Neural cell (in vitro differentiated cells): Measurements from ENCODE around the gene TNFRSF13B. TPM values are rescaled to one million over a fixed set of nuclear protein-coding genes. Genes with fewer than 3 reads are reported as not detected.

Experiments used
- H2AFZ ChIP-seq: fragments of 200-600, 300-800 bp; sonication (generic), shearing (Covaris generic); 2 replicates; pipeline ENCODE4 v1.6.0; 2014; ENCODE audit warnings: low read depth, mild to moderate bottlenecking, antibody characterized with exemption, low read length, moderate library complexity
- H3F3A ChIP-seq: fragments of 200-600 bp; shearing (Covaris generic); 2 replicates; pipeline ENCODE4 v1.6.1; 2016; ENCODE audit warnings: mild to moderate bottlenecking, moderate library complexity, mixed read lengths, antibody characterized with exemption, low read length; ENCODE audit not compliant: insufficient read depth, poor library complexity, severe bottlenecking
- H3K27ac ChIP-seq: fragments of 200-600, 300-800 bp; sonication (generic), shearing (Covaris generic); 2 replicates; pipeline ENCODE4 v1.5.1; 2014; ENCODE audit warnings: mild to moderate bottlenecking, low read length, moderate library complexity
- H3K27me3 ChIP-seq: fragments of 300-800, 200-600 bp; sonication (generic), shearing (Covaris generic); 2 replicates; pipeline ENCODE4 v1.6.0; 2014; ENCODE audit warnings: mild to moderate bottlenecking, low read depth, low read length, moderate library complexity; ENCODE audit not compliant: insufficient read depth
- H3K36me3 ChIP-seq: fragments of 300-800, 200-600 bp; sonication (generic), shearing (Covaris generic); 2 replicates; pipeline ENCODE4 v1.5.1; 2014; ENCODE audit warnings: mild to moderate bottlenecking, antibody characterized with exemption, low read length, moderate library complexity; ENCODE audit not compliant: insufficient read depth
- H3K4me2 ChIP-seq: fragments of 300-800, 200-600 bp; sonication (generic), shearing (Covaris generic); 2 replicates; pipeline ENCODE4 v1.6.0; 2014; ENCODE audit warnings: mild to moderate bottlenecking, low read length
- H3K4me3 ChIP-seq: fragments of 300-800, 200-600 bp; sonication (generic), shearing (Covaris generic); 2 replicates; pipeline ENCODE4 v1.5.1; 2014; ENCODE audit warnings: mild to moderate bottlenecking, low read length, moderate library complexity
- H3K79me2 ChIP-seq: fragments of 200-600 bp; shearing (Covaris generic); replicated peaks from 2 replicates; pipeline ENCODE4 v1.6.0; 2014; ENCODE audit warnings: mild to moderate bottlenecking, low read length, moderate library complexity; ENCODE audit not compliant: insufficient read depth
- H3K9ac ChIP-seq: fragments of 300-800, 200-600 bp; sonication (generic), shearing (Covaris generic); 2 replicates; pipeline ENCODE4 v1.6.1; 2016; ENCODE audit warnings: mild to moderate bottlenecking, low read length, mixed read lengths
- H3K9me2 ChIP-seq: fragments of 200-600 bp; shearing (Covaris generic); 2 replicates; pipeline ENCODE4 v1.6.1; 2016; ENCODE audit warnings: mild to moderate bottlenecking, low read length, mixed read lengths; ENCODE audit not compliant: insufficient read depth
- H3K9me3 ChIP-seq: fragments of 200-600, 300-800 bp; sonication (generic), shearing (Covaris generic); 2 replicates; pipeline ENCODE4 v1.6.1; 2016; ENCODE audit warnings: mild to moderate bottlenecking, mixed run types, low read length, moderate library complexity, mixed read lengths
- H4K20me1 ChIP-seq: fragments of 200-600 bp; shearing (Covaris generic); 2 replicates; pipeline ENCODE4 v1.6.1; 2016; ENCODE audit warnings: mild to moderate bottlenecking, mixed run types; ENCODE audit not compliant: insufficient read depth
- CTCF ChIP-seq: fragments of 450-650 bp; IDR thresholded peaks from 2 replicates; pipeline ENCODE4 v1.5.1; 2014; ENCODE audit warnings: antibody characterized with exemption, mild to moderate bottlenecking, moderate library complexity; ENCODE audit not compliant: poor library complexity, severe bottlenecking
- EP300 ChIP-seq: fragments of 450-650 bp; conservative IDR thresholded peaks from 2 replicates; pipeline ENCODE4 v1.6.1; 2014; ENCODE audit warnings: antibody characterized with exemption, mild to moderate bottlenecking, moderate library complexity; ENCODE audit not compliant: poor library complexity, severe bottlenecking
- EZH2 ChIP-seq: fragments of 200-600, 300-800 bp; shearing (Covaris generic), sonication (generic); IDR thresholded peaks from 2 replicates; pipeline ENCODE4 v1.6.1; 2014; ENCODE audit warnings: antibody characterized with exemption, low read length, borderline replicate concordance, mild to moderate bottlenecking; ENCODE audit not compliant: insufficient read depth, poor library complexity, severe bottlenecking
- MXI1 ChIP-seq: fragments of 450-650 bp; conservative IDR thresholded peaks from 2 replicates; pipeline ENCODE4 v1.6.1; 2014; ENCODE audit warnings: antibody characterized with exemption, mild to moderate bottlenecking; ENCODE audit not compliant: poor library complexity, severe bottlenecking
- POLR2AphosphoS5 ChIP-seq: IDR thresholded peaks from 2 replicates; pipeline ENCODE4 v1.6.1; 2012
- RAD21 ChIP-seq: fragments of 450-650 bp; conservative IDR thresholded peaks from 2 replicates; pipeline ENCODE4 v1.6.1; 2014; ENCODE audit warnings: antibody characterized with exemption, mild to moderate bottlenecking, moderate library complexity
- REST ChIP-seq: IDR thresholded peaks from 2 replicates; pipeline ENCODE4 v1.6.1; 2012; ENCODE audit warnings: borderline replicate concordance
- SMC3 ChIP-seq: fragments of 450-650 bp; conservative IDR thresholded peaks from 2 replicates; pipeline ENCODE4 v1.6.1; 2014; ENCODE audit warnings: antibody characterized with exemption, mild to moderate bottlenecking, moderate library complexity; ENCODE audit not compliant: poor library complexity
- TAF1 ChIP-seq: IDR thresholded peaks from 2 replicates; pipeline ENCODE4 v1.6.1; 2012; ENCODE audit warnings: low read depth
- polyA plus RNA-seq: library from polyadenylated mRNA; depleted of rRNA; stranded (reverse); fragments of >200 nt; gene quantifications from 2 replicates; pipeline ENCODE4 v1.2.3, GENCODE V29; 2014

Gene TNFRSF13B
- polyA plus RNA-seq, 1 donor from 2014 or later, result not detected

- Histone ChIP-seq H3K9me2 (no peaks in the 10 kb centered on the region), H3K27ac (no peak overlapping the region), H3K9ac (no peak overlapping the region), H3K4me3 (no peak overlapping the region), H3K27me3 (no peaks in the 10 kb centered on the region), H2AFZ (no peak overlapping the region), H3F3A (no peaks in the 10 kb centered on the region), H3K9me3 (no peaks in the 10 kb centered on the region), H3K79me2 (no peaks in the 10 kb centered on the region), H4K20me1 (no peaks in the 10 kb centered on the region), H3K36me3 (no peaks in the 10 kb centered on the region), H3K4me2 (no peak overlapping the region)
- TF ChIP-seq EZH2 (no peak), RAD21 (no peak), POLR2AphosphoS5 (no peak), SMC3 (no peak), REST (no peak), TAF1 (no peak), MXI1 (no peak), EP300 (no peak), CTCF (no peak)
Observed at GRCh38 chr17:16994631-16995030, 22.7 kb upstream of the TNFRSF13B start.

- Histone ChIP-seq H3K9me3 (no peaks in the 10 kb centered on the region), H3K9me2 (no peaks in the 10 kb centered on the region), H3K9ac (no peak overlapping the region), H3K4me3 (no peak overlapping the region), H3K27ac (no peak overlapping the region), H4K20me1 (no peaks in the 10 kb centered on the region), H2AFZ (no peak overlapping the region), H3K36me3 (no peaks in the 10 kb centered on the region), H3K27me3 (no peaks in the 10 kb centered on the region), H3F3A (no peaks in the 10 kb centered on the region), H3K79me2 (no peaks in the 10 kb centered on the region), H3K4me2 (no peak overlapping the region)
- TF ChIP-seq CTCF (peak; percentile 62), RAD21 (peak; percentile 41), SMC3 (peak; percentile 65), TAF1 (no peak)
Observed at GRCh38 chr17:16991349-16992009, 19.6 kb upstream of the TNFRSF13B start.
